ENCODE measurements around the gene CABLES2.

Gene CABLES2

GRCh38 chr20:62370807-62371587 is 36.1 kb downstream of the CABLES2 start:
- TF ChIP-seq CTCF (IDR thresholded peaks at IDR 0.05; ENCODE audit: low read depth, low read length, missing control alignments) = no peak
- H3K4me3 ChIP-seq (ENCODE audit: low read depth, low read length) = no peak overlapping the region
- in situ Hi-C loops (cut with HindIII; ENCODE audit: low sequenced_read_pairs) = no loop called here
- DNase-seq (ENCODE audit: low read depth) = no peak

- DNase-seq (ENCODE audit: low read depth) = peak; percentile 84
- TF ChIP-seq CTCF (IDR thresholded peaks at IDR 0.05; ENCODE audit: low read depth, low read length, missing control alignments) = no peak
- in situ Hi-C loops (cut with HindIII; ENCODE audit: low sequenced_read_pairs) = no loop called here
- H3K4me3 ChIP-seq (ENCODE audit: low read depth, low read length) = no peak overlapping the region
Measured at GRCh38 chr20:62370115-62370806, 36.8 kb downstream of the CABLES2 start.

GRCh38 chr20:62369815-62370114 is 37.3 kb downstream of the CABLES2 start:
- TF ChIP-seq CTCF (IDR thresholded peaks at IDR 0.05; ENCODE audit: low read depth, low read length, missing control alignments) = no peak
- no peak for DNase-seq (ENCODE audit: low read depth)
- no peak overlapping the region for H3K4me3 ChIP-seq (ENCODE audit: low read depth, low read length)
- in situ Hi-C loops (cut with HindIII; ENCODE audit: low sequenced_read_pairs) = no loop called here

GRCh38 chr20:62368976-62369814 is 37.9 kb downstream of the CABLES2 start:
- TF ChIP-seq CTCF (IDR thresholded peaks at IDR 0.05; ENCODE audit: low read depth, low read length, missing control alignments) = peak; percentile 34
- H3K4me3 ChIP-seq (ENCODE audit: low read depth, low read length) = no peak overlapping the region
- no peak for DNase-seq (ENCODE audit: low read depth)
- in situ Hi-C loops (cut with HindIII; ENCODE audit: low sequenced_read_pairs) = no loop called here

GRCh38 chr20:62368392-62368975 is 38.6 kb downstream of the CABLES2 start:
- no peak for DNase-seq (ENCODE audit: low read depth)
- no peak overlapping the region for H3K4me3 ChIP-seq (ENCODE audit: low read depth, low read length)
- no peak for TF ChIP-seq CTCF (IDR thresholded peaks at IDR 0.05; ENCODE audit: low read depth, low read length, missing control alignments)
- in situ Hi-C loops (cut with HindIII; ENCODE audit: low sequenced_read_pairs) = no loop called here

Data from astrocyte of the cerebellum (primary cell).